Activated CD8-positive, alpha-beta T cell treated with anti-CD3 and anti-CD28 coated beads for 36 hours (primary cell): ENCODE measurements around the gene LRSAM1. TPM values are rescaled to one million over a fixed set of nuclear protein-coding genes. Genes with fewer than 3 reads are reported as not detected.

Experiments
- ATAC-seq: fragments of 200-7000 bp; cut with Tn5 transposase; one replicate; pipeline ENCODE4 v1.10.0; 2021; ENCODE audit warnings: mild to moderate bottlenecking, moderate library complexity
- CTCF ChIA-PET: fragments of 350-600 bp; sonication (Branson Sonifier 250); formaldehyde crosslinking; loops from one replicate; lab custom pipeline; 2021; ENCODE audit warnings: antibody characterized with exemption; lab: Charles Lee
- POLR2A ChIA-PET: fragments of 350-600 bp; sonication (Branson Sonifier 250); formaldehyde crosslinking; loops from one replicate; lab custom pipeline; 2021; ENCODE audit warnings: antibody characterized with exemption; lab: Charles Lee
- DNase-seq: peaks from one replicate; pipeline ENCODE4 v3.0.0-alpha.2; 2020
- H3K27ac Mint-ChIP-seq: one replicate; pipeline ENCODE4 v1.8.0; 2021; ENCODE audit warnings: mild to moderate bottlenecking, mixed read lengths
- H3K27me3 Mint-ChIP-seq: one replicate; pipeline ENCODE4 v1.8.0; 2021; ENCODE audit warnings: mixed read lengths
- H3K36me3 Mint-ChIP-seq: one replicate; pipeline ENCODE4 v1.8.0; 2021; ENCODE audit warnings: low read depth, mixed read lengths
- H3K4me1 Mint-ChIP-seq: one replicate; pipeline ENCODE4 v1.8.0; 2021; ENCODE audit warnings: low read depth, mixed read lengths
- H3K4me3 Mint-ChIP-seq: one replicate; pipeline ENCODE4 v1.8.0; 2021; ENCODE audit warnings: mild to moderate bottlenecking, moderate library complexity, mixed read lengths
- H3K9me3 Mint-ChIP-seq: one replicate; pipeline ENCODE4 v1.8.0; 2021; ENCODE audit warnings: mixed read lengths
- CTCF ChIP-seq: fragments of 200-600 bp; IDR thresholded peaks from one replicate; pipeline ENCODE4 v1.8.0; 2022; ENCODE audit warnings: antibody characterized with exemption, mild to moderate bottlenecking
- intact Hi-C: fragments of 100-400 bp; cut with micrococcal nuclease; formaldehyde crosslinking; loops from one replicate; pipeline ENCODE4 v1.10.0; 2022
- total RNA-seq, 2 experiments: library from RNA; stranded (reverse); gene quantifications; one replicate each; pipeline ENCODE4 v1.2.3, GENCODE V29; 2021

The LRSAM1 gene
- total RNA-seq, 2 experiments from 2014 or later, result 17.1 to 18.6 TPM

- intact Hi-C loops, result loop anchor here (10.0 kb wide), 1 partner anchor 234 kb away; the partner anchor contains the start of gene TOR2A
Observed at GRCh38 chr9:127500862-127501261, 49.6 kb downstream of the LRSAM1 start.

GRCh38 chr9:127501821-127502343 is 50.6 kb downstream of the LRSAM1 start:
- ChIA-PET CTCF (interaction anchor here (1.2 kb wide), 1 partner anchor 114 kb away, joined by 3 read pairs; no protein-coding TSS in a partner anchor), POLR2A (interaction anchor here (0.6 kb wide), 1 partner anchor 10 kb away, joined by 3 read pairs; no protein-coding TSS in a partner anchor)
- no peak for ATAC-seq
- no peak for DNase-seq
- Mint-ChIP-seq H3K4me3 (no peak overlapping the region), H3K27me3 (no peaks in the 10 kb centered on the region), H3K4me1 (no peaks in the 10 kb centered on the region), H3K27ac (no peak overlapping the region), H3K36me3 (no peaks in the 10 kb centered on the region), H3K9me3 (no peaks in the 10 kb centered on the region)
- intact Hi-C loops, result loop anchor here (10.0 kb wide), 1 partner anchor 233 kb away; the partner anchor contains the start of gene TOR2A
- TF ChIP-seq CTCF, result no peak

More at GRCh38 chr9:127500862-127501261, 49.6 kb downstream of the LRSAM1 start:
- Mint-ChIP-seq H3K9me3 (no peaks in the 10 kb centered on the region), H3K27me3 (no peaks in the 10 kb centered on the region), H3K4me3 (no peak overlapping the region), H3K4me1 (no peaks in the 10 kb centered on the region), H3K27ac (no peak overlapping the region), H3K36me3 (no peaks in the 10 kb centered on the region)
- TF ChIP-seq CTCF, result no peak
- CTCF ChIA-PET, result interaction anchor here (0.8 to 0.9 kb wide), 2 partner anchors 86 to 369 kb away, joined by 3 read pairs; no protein-coding TSS in a partner anchor
- ATAC-seq (no peak), DNase-seq (no peak)
- POLR2A ChIA-PET, result no interaction called here

GRCh38 chr9:127502706-127503378 is 51.5 kb downstream of the LRSAM1 start:
- Mint-ChIP-seq H3K36me3 (no peaks in the 10 kb centered on the region), H3K27ac (no peak overlapping the region), H3K27me3 (no peaks in the 10 kb centered on the region), H3K4me3 (no peak overlapping the region), H3K9me3 (no peaks in the 10 kb centered on the region), H3K4me1 (no peaks in the 10 kb centered on the region)
- DNase-seq (no peak), ATAC-seq (no peak)
- TF ChIP-seq CTCF, result no peak
- ChIA-PET CTCF (interaction anchor here (0.8 to 3.6 kb wide), 12 partner anchors 10 to 232 kb away, joined by 3 to 40 read pairs (median 4); no protein-coding TSS in a partner anchor), POLR2A (interaction anchor here (1.0 to 1.2 kb wide), 2 partner anchors 9 to 110 kb away, joined by 3 read pairs; no protein-coding TSS in a partner anchor)
- intact Hi-C loops, result loop anchor here (10.0 kb wide), 1 partner anchor 232 kb away; the partner anchor contains the start of gene TOR2A

- Mint-ChIP-seq H3K4me3 (no peak overlapping the region), H3K36me3 (no peaks in the 10 kb centered on the region), H3K4me1 (no peaks in the 10 kb centered on the region), H3K9me3 (no peaks in the 10 kb centered on the region), H3K27ac (no peak overlapping the region), H3K27me3 (no peaks in the 10 kb centered on the region)
- ATAC-seq, result no peak
- intact Hi-C loops, result loop anchor here (10.0 kb wide), 1 partner anchor 231 kb away; the partner anchor contains the start of gene TOR2A
- POLR2A ChIA-PET, result interaction anchor here (1.0 to 1.2 kb wide), 3 partner anchors 9 to 109 kb away, joined by 3 read pairs; no protein-coding TSS in a partner anchor
- no peak for DNase-seq
- CTCF ChIA-PET, result interaction anchor here (0.6 to 3.6 kb wide), 23 partner anchors 11 to 1367 kb away, joined by 3 to 40 read pairs (median 4); no protein-coding TSS in a partner anchor
- TF ChIP-seq CTCF, result no peak
Observed at GRCh38 chr9:127503379-127503921, 52.1 kb downstream of the LRSAM1 start.
